22Rv1 (cell line): Measurements from ENCODE around the gene CLMN.

Experiments used
- ZFX ChIP-seq: fragments of 450-650 bp; IDR thresholded peaks from 2 replicates; pipeline ENCODE4 v1.6.1; 2017; ENCODE audit warnings: antibody characterized with exemption, borderline replicate concordance
- TF ChIP-seq, protein P1 (sequence below): fragments of 450-650 bp; IDR thresholded peaks from 2 replicates; pipeline ENCODE4 v1.5.1; 2017; ENCODE audit warnings: mild to moderate bottlenecking

- TF ChIP-seq, protein P1, sequence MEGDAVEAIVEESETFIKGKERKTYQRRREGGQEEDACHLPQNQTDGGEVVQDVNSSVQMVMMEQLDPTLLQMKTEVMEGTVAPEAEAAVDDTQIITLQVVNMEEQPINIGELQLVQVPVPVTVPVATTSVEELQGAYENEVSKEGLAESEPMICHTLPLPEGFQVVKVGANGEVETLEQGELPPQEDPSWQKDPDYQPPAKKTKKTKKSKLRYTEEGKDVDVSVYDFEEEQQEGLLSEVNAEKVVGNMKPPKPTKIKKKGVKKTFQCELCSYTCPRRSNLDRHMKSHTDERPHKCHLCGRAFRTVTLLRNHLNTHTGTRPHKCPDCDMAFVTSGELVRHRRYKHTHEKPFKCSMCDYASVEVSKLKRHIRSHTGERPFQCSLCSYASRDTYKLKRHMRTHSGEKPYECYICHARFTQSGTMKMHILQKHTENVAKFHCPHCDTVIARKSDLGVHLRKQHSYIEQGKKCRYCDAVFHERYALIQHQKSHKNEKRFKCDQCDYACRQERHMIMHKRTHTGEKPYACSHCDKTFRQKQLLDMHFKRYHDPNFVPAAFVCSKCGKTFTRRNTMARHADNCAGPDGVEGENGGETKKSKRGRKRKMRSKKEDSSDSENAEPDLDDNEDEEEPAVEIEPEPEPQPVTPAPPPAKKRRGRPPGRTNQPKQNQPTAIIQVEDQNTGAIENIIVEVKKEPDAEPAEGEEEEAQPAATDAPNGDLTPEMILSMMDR: no peak
- TF ChIP-seq ZFX: no peak
These were observed 134.5 kb downstream of the CLMN start for GRCh38 chr14:95185033-95185766.
